Keratinocyte (primary cell): ENCODE data around the gene FAHD1. TPM values are rescaled to one million over a fixed set of nuclear protein-coding genes. Genes with fewer than 3 reads are reported as not detected.

Experiments used
- DNase-seq: peaks from one replicate; pipeline ENCODE4 v3.0.0-alpha.2; 2011; ENCODE audit warnings: low read depth, missing footprints, low spot score
- FAIRE-seq: peaks from 2 replicates; lab custom pipeline; 2011; peaks lifted over from hg19 to GRCh38; lab: Jason Lieb, UNC
- H2AFZ ChIP-seq: 2 replicates; pipeline ENCODE4 v1.6.0; 2012; ENCODE audit warnings: low read length, control low read depth, inconsistent platforms; ENCODE audit not compliant: control insufficient read depth
- H3K27ac ChIP-seq: 2 replicates; pipeline ENCODE4 v1.5.1; 2011; ENCODE audit warnings: low read length; ENCODE audit not compliant: control insufficient read depth, insufficient read depth
- H3K27me3 ChIP-seq: 3 replicates; pipeline ENCODE4 v1.6.0; 2011; ENCODE audit warnings: low read length; ENCODE audit not compliant: control insufficient read depth, insufficient read depth; ENCODE audit errors: extremely low read depth
- H3K36me3 ChIP-seq, 2 experiments: 2 replicates in 1 of 2; 3 replicates in 1 of 2; pipeline ENCODE4 v1.5.1; 2011; ENCODE audit warnings: low read length in 2 of 2, mild to moderate bottlenecking in 1 of 2; ENCODE audit not compliant: control insufficient read depth in 2 of 2, insufficient read depth in 2 of 2; ENCODE audit errors: extremely low read depth in 1 of 2
- H3K4me1 ChIP-seq: 3 replicates; pipeline ENCODE4 v1.5.1; 2011; ENCODE audit warnings: low read length; ENCODE audit not compliant: control insufficient read depth, insufficient read depth; ENCODE audit errors: extremely low read depth
- H3K4me2 ChIP-seq: 3 replicates; pipeline ENCODE4 v1.6.0; 2011; ENCODE audit warnings: low read depth, low read length; ENCODE audit not compliant: control insufficient read depth, insufficient read depth; ENCODE audit errors: extremely low read depth
- H3K4me3 ChIP-seq, 3 experiments: fragments of 200-600 bp in 1 of 3; sonication (generic) in 1 of 3; 2 replicates in 2 of 3; 3 replicates in 1 of 3; pipeline ENCODE4 v1.5.1; 2011 to 2016; ENCODE audit warnings: low read length in 3 of 3, mild to moderate bottlenecking in 3 of 3, control low read depth in 2 of 3, inconsistent platforms in 1 of 3, low read depth in 1 of 3, mixed read lengths in 1 of 3, mixed run types in 1 of 3, moderate library complexity in 1 of 3; ENCODE audit not compliant: control insufficient read depth in 2 of 3, insufficient read depth in 2 of 3; ENCODE audit errors: extremely low read depth in 1 of 3
- H3K79me2 ChIP-seq: 2 replicates; pipeline ENCODE4 v1.6.0; 2012; ENCODE audit warnings: low read length; ENCODE audit not compliant: control insufficient read depth, insufficient read depth
- H3K9ac ChIP-seq: 3 replicates; pipeline ENCODE4 v1.6.0; 2011; ENCODE audit warnings: low read length; ENCODE audit not compliant: control insufficient read depth, insufficient read depth; ENCODE audit errors: extremely low read depth
- H3K9me1 ChIP-seq: 3 replicates; pipeline ENCODE4 v1.6.0; 2011; ENCODE audit warnings: low read length; ENCODE audit not compliant: control insufficient read depth, insufficient read depth; ENCODE audit errors: extremely low read depth
- H3K9me3 ChIP-seq: 2 replicates; pipeline ENCODE4 v1.5.1; 2012; ENCODE audit warnings: low read depth, low read length; ENCODE audit not compliant: control insufficient read depth
- H4K20me1 ChIP-seq: 3 replicates; pipeline ENCODE4 v1.6.0; 2011; ENCODE audit warnings: low read length; ENCODE audit not compliant: control insufficient read depth, insufficient read depth; ENCODE audit errors: extremely low read depth
- CTCF ChIP-seq, 3 experiments: IDR thresholded peaks in 1 of 3; conservative IDR thresholded peaks in 1 of 3; optimal IDR thresholded peaks in 1 of 3; 2 replicates in 2 of 3; 3 replicates in 1 of 3; pipeline versions ENCODE3 to v1.5.1; 2011; ENCODE audit warnings: low read length in 3 of 3, mild to moderate bottlenecking in 3 of 3, moderate library complexity in 2 of 3, control low read depth in 1 of 3, inconsistent platforms in 1 of 3; ENCODE audit not compliant: insufficient read depth in 2 of 3; ENCODE audit errors: extremely low read depth in 1 of 3
- EZH2 ChIP-seq: IDR thresholded peaks from one replicate; pipeline ENCODE4 v1.6.1; 2012; ENCODE audit warnings: inconsistent platforms, mild to moderate bottlenecking, low read length, moderate library complexity
- dilution Hi-C: fragments of 300-500 bp; cut with MboI; formaldehyde crosslinking; loops from one replicate; pipeline ENCODE4 v1.7.0; 2020; ENCODE audit warnings: low sequenced_read_pairs; ENCODE audit not compliant: extremely low pct_ligation_motif_present
- polyA plus RNA-seq, 5 experiments: library from polyadenylated mRNA; depleted of rRNA in 3 of 5; stranded (reverse) in 3 of 5; stranded (forward) in 1 of 5; unstranded in 1 of 5; fragments of >200 nt; gene quantifications; 1 replicate in 1 of 5; 2 replicates in 3 of 5; 3 replicates in 1 of 5; pipeline versions ENCODE4 v1.2.1 to v1.2.3, GENCODE V29; 2011 to 2012; ENCODE audit warnings: missing spikeins in 2 of 5, low read depth in 1 of 5, low replicate concordance in 1 of 5

The FAHD1 gene
- polyA plus RNA-seq, 1 donor (not counting 4 experiments of a cell fraction or from before 2014, with no cell fraction given) = 29.4 TPM

GRCh38 chr16:1839554-1839953 is 12.5 kb downstream of the FAHD1 start:
- H4K20me1 ChIP-seq = no peaks in the 10 kb centered on the region
- peak; percentile 83 for FAIRE-seq
- no peaks in the 10 kb centered on the region for H3K79me2 ChIP-seq
- H3K9me1 ChIP-seq = no peaks in the 10 kb centered on the region
- H3K36me3 ChIP-seq = no peaks in the 10 kb centered on the region
- peaks cover 17% of the 10 kb centered on the region for H3K4me1 ChIP-seq
- H2AFZ ChIP-seq = peak overlapping the region; percentile 78
- H3K27ac ChIP-seq = peak overlapping the region; percentile 2
- peak overlapping the region; percentile 34 for H3K9ac ChIP-seq
- no peaks in the 10 kb centered on the region for H3K9me3 ChIP-seq
- no peak for DNase-seq
- dilution Hi-C loops = no loop called here
- TF ChIP-seq EZH2 = no peak
- no peak for TF ChIP-seq CTCF (optimal IDR thresholded peaks at IDR 0.05 in 1 of 3, IDR thresholded peaks at IDR 0.05 in 1 of 3, conservative IDR thresholded peaks at IDR 0.05 in 1 of 3; ENCODE audit: extremely low read depth in 1 of 3, insufficient read depth in 2 of 3, low read length in 3 of 3)
- no peaks in the 10 kb centered on the region for H3K27me3 ChIP-seq
- no peak overlapping the region for H3K4me3 ChIP-seq
- H3K4me2 ChIP-seq = peak overlapping the region; percentile 52

GRCh38 chr16:1845985-1846384 is 19.0 kb downstream of the FAHD1 start:
- no peak overlapping the region for H3K27ac ChIP-seq
- H3K4me2 ChIP-seq = no peak overlapping the region
- H3K36me3 ChIP-seq = no peaks in the 10 kb centered on the region
- H4K20me1 ChIP-seq = no peaks in the 10 kb centered on the region
- H3K79me2 ChIP-seq = no peaks in the 10 kb centered on the region
- FAIRE-seq = no peak
- no peak overlapping the region for H3K9ac ChIP-seq
- TF ChIP-seq CTCF (optimal IDR thresholded peaks at IDR 0.05 in 1 of 3, IDR thresholded peaks at IDR 0.05 in 1 of 3, conservative IDR thresholded peaks at IDR 0.05 in 1 of 3; ENCODE audit: extremely low read depth in 1 of 3, insufficient read depth in 2 of 3, low read length in 3 of 3) (no peak), EZH2 (no peak)
- no peak for DNase-seq
- dilution Hi-C loops = no loop called here
- peaks cover 3% of the 10 kb centered on the region for H3K27me3 ChIP-seq
- H3K9me3 ChIP-seq = no peaks in the 10 kb centered on the region
- H2AFZ ChIP-seq = no peak overlapping the region
- H3K4me3 ChIP-seq = no peak overlapping the region
- no peaks in the 10 kb centered on the region for H3K4me1 ChIP-seq
- H3K9me1 ChIP-seq = no peaks in the 10 kb centered on the region
